K562 (cell line): Measurements from ENCODE around the gene SLC27A4. TPM values are rescaled to one million over a fixed set of nuclear protein-coding genes. Genes with fewer than 3 reads are reported as not detected.

Source experiments
- ATAC-seq: fragments of 200-7000 bp; cut with Tn5 transposase; 3 replicates; pipeline ENCODE4 v1.9.1; 2020; ENCODE audit warnings: moderate library complexity
- BruUV-seq: library from RNA; stranded (reverse); fragments of 400-500 nt; replicated peaks from 2 replicates; lab custom pipeline; 2021; lab: Mats Ljungman, UMichigan
- CTCF ChIA-PET: fragments of 300-600 bp; formaldehyde crosslinking; extraction: SDS; loops from one replicate; lab custom pipeline; 2021; ENCODE audit warnings: low intra/inter-chr PET ratio; lab: Yijun Ruan, JAX
- POLR2A ChIA-PET: fragments of 300-600, 350-650 bp; sonication (Branson Sonifier 250); formaldehyde crosslinking; extraction: SDS; loops from one replicate; lab custom pipeline; 2021; ENCODE audit warnings: antibody characterized with exemption, inconsistent platforms; lab: Yijun Ruan, JAX
- DNase-seq, 4 experiments: peaks; one replicate each; pipeline versions ENCODE4 v3.0.0 to v3.0.0-alpha.2; 2011 to 2018; ENCODE audit warnings: low spot score in 3 of 4, mixed read lengths in 3 of 4; ENCODE audit errors: extremely low read depth in 1 of 4
- FAIRE-seq: peaks from 2 replicates; lab custom pipeline; 2011; peaks lifted over from hg19 to GRCh38; lab: Jason Lieb, UNC
- H2AFZ ChIP-seq: 2 replicates; pipeline ENCODE4 v1.6.0; 2011; ENCODE audit warnings: low read depth, low read length, control low read depth, inconsistent platforms
- H3K27ac ChIP-seq: fragments of 200-600 bp; 3 replicates; pipeline ENCODE4 v1.8.0; 2011; ENCODE audit warnings: low read depth, mild to moderate bottlenecking, control low read depth, inconsistent platforms, low read length, moderate library complexity, mixed read lengths; ENCODE audit errors: extremely low read depth
- H3K27me3 ChIP-seq, 2 experiments: fragments of 300-600 bp in 1 of 2; 2 replicates in 1 of 2; 3 replicates in 1 of 2; pipeline versions ENCODE4 v1.6.0 to v1.8.0; 2011; ENCODE audit warnings: inconsistent platforms in 2 of 2, low read length in 2 of 2, mild to moderate bottlenecking in 1 of 2, mixed read lengths in 1 of 2, moderate library complexity in 1 of 2; ENCODE audit not compliant: control insufficient read depth in 2 of 2, insufficient read depth in 2 of 2
- H3K36me3 ChIP-seq: fragments of 300-600 bp; 3 replicates; pipeline ENCODE4 v1.8.0; 2011; ENCODE audit warnings: mild to moderate bottlenecking, low read length, inconsistent platforms; ENCODE audit not compliant: control insufficient read depth, insufficient read depth
- H3K4me1 ChIP-seq, 2 experiments: fragments of 200-600 bp in 1 of 2; replicated peaks in 1 of 2; 2 replicates in 1 of 2; 3 replicates in 1 of 2; pipeline versions ENCODE4 v1.5.1 to v1.8.0; 2011; ENCODE audit warnings: inconsistent platforms in 2 of 2, low read length in 2 of 2, mild to moderate bottlenecking in 1 of 2, mixed read lengths in 1 of 2, moderate library complexity in 1 of 2; ENCODE audit not compliant: control insufficient read depth in 2 of 2, insufficient read depth in 2 of 2
- H3K4me2 ChIP-seq: 2 replicates; pipeline ENCODE4 v1.6.1; 2011; ENCODE audit warnings: low read length, control low read depth, inconsistent platforms, mixed read lengths; ENCODE audit not compliant: insufficient read depth
- H3K4me3 ChIP-seq: fragments of 200-600 bp; sonication (generic), shearing (Covaris generic); 2 replicates; pipeline ENCODE4 v1.5.1; 2016; ENCODE audit warnings: control low read depth, inconsistent platforms
- H3K79me2 ChIP-seq: fragments of 200-600 bp; 3 replicates; pipeline ENCODE4 v1.8.0; 2011; ENCODE audit warnings: low read length, inconsistent platforms; ENCODE audit not compliant: control insufficient read depth, insufficient read depth
- H3K9ac ChIP-seq, 2 experiments: 2 replicates each; pipeline versions ENCODE4 v1.6.0 to v1.6.1; 2011; ENCODE audit warnings: low read depth in 2 of 2, low read length in 2 of 2, control low read depth in 1 of 2, inconsistent platforms in 1 of 2, mild to moderate bottlenecking in 1 of 2, mixed read lengths in 1 of 2; ENCODE audit not compliant: insufficient read depth in 1 of 2
- H3K9me1 ChIP-seq: one replicate; pipeline ENCODE4 v1.6.0; 2011; ENCODE audit warnings: inconsistent platforms, mild to moderate bottlenecking, low read length, moderate library complexity; ENCODE audit not compliant: control insufficient read depth, insufficient read depth
- H3K9me3 ChIP-seq: replicated peaks from 2 replicates; pipeline ENCODE4 v1.5.1; 2011; ENCODE audit warnings: low read depth, low read length, inconsistent platforms; ENCODE audit not compliant: control insufficient read depth, insufficient read depth
- H4K20me1 ChIP-seq: replicated peaks from 2 replicates; pipeline ENCODE4 v1.6.1; 2011; ENCODE audit warnings: low read length, inconsistent platforms, mixed read lengths; ENCODE audit not compliant: control insufficient read depth, insufficient read depth
- FOSL1 ChIP-seq: fragments of 200-800 bp; sonication (Bioruptor generic); conservative IDR thresholded peaks from 2 replicates; pipeline ENCODE4 v1.6.1; 2016; ENCODE audit warnings: missing genetic modification characterization, missing compliant biosample characterization
- GABPB2 ChIP-seq: fragments of 250-450 bp; sonication (Bioruptor Pico); conservative IDR thresholded peaks from 2 replicates; pipeline ENCODE4 v1.5.1; 2021; ENCODE audit warnings: mild to moderate bottlenecking
- JUND ChIP-seq, 2 experiments: IDR thresholded peaks; 2 replicates in 1 of 2; 3 replicates in 1 of 2; pipeline ENCODE4 v1.6.1; 2011; ENCODE audit warnings: borderline replicate concordance in 2 of 2, low read depth in 2 of 2, low read length in 2 of 2, improper control_type of control experiment in 1 of 2, missing biosample characterization in 1 of 2, missing genetic modification characterization in 1 of 2, missing genetic modification reagents in 1 of 2
- USF1 ChIP-seq: sonication (generic); formaldehyde crosslinking; IDR thresholded peaks from 2 replicates; pipeline ENCODE4 v1.9.0; 2022; ENCODE audit warnings: mild to moderate bottlenecking, missing genetic modification reagents
- ZNF384 ChIP-seq: IDR thresholded peaks from 2 replicates; pipeline ENCODE4 v1.6.1; 2012; ENCODE audit warnings: low read depth, low read length, improper control_type of control experiment
- WGBS: fragments of 100-300 bp; shearing (Covaris generic); methylation state at CpG from one replicate; pipeline ENCODE4 v1.1.6; 2016; ENCODE audit warnings: low coverage, mixed read lengths; ENCODE audit not compliant: insufficient coverage; ENCODE audit errors: missing lambda C conversion rate; 5-methylcytosine and 5-hydroxymethylcytosine counted together
- in situ Hi-C: fragments of 300-500 bp; cut with MboI; formaldehyde crosslinking; loops from 4 replicates; pipeline ENCODE4 v1.15.0; 2018; ENCODE audit warnings: inconsistent platforms, mixed read lengths
- intact Hi-C: fragments of 100-400 bp; cut with micrococcal nuclease; formaldehyde crosslinking; loops from 2 replicates; pipeline ENCODE4 v1.14.2; 2022
- polyA plus RNA-seq, 8 experiments: library from polyadenylated mRNA; depleted of rRNA in 4 of 8; stranded (reverse) in 5 of 8; unstranded in 3 of 8; fragments of >200 nt; fragmentation: Nextera tagmentation in 2 of 8; fragmentation: Illumina TruSeq in 1 of 8; extraction: Ambion mirVana in 2 of 8; extraction: Trizol in 1 of 8; gene quantifications; 2 replicates each; pipeline versions ENCODE4 v1.2.1 to v1.2.3, GENCODE V29; 2011 to 2014; ENCODE audit warnings: inconsistent platforms in 1 of 8, missing spikeins in 1 of 8
- total RNA-seq, 7 experiments: library from RNA; depleted of rRNA in 6 of 7; stranded (reverse); fragments of >200 nt in 6 of 7; fragmentation: Illumina TruSeq in 2 of 7; extraction: Trizol in 2 of 7; gene quantifications; 2 replicates each; pipeline versions ENCODE4 v1.2.1 to v1.2.3, GENCODE V29; 2011 to 2021; ENCODE audit warnings: low replicate concordance in 1 of 7

The SLC27A4 gene
- total and polyA plus RNA-seq, 9 of the 15 experiments (the other 6 are each of a cell fraction or from before 2014, with no cell fraction given): 0.25 to 35.7 (median 14.0) TPM

GRCh38 chr9:128372784-128373183 is 32.5 kb downstream of the SLC27A4 start:
- peak; percentile 65 for FAIRE-seq
- Histone ChIP-seq H3K4me2 (peak overlapping the region; percentile 96), H3K4me1 (peaks cover 13 to 14% of the 10 kb centered on the region in 2 experiments), H3K27ac (peak overlapping the region; percentile 18; the same call in 1 of the 3 replicates), H3K9ac (peak overlapping the region; percentile 46 to 83; a peak in 2 of 4 replicates), H2AFZ (no peak overlapping the region), H3K79me2 (peaks cover 53% of the 10 kb centered on the region), H3K4me3 (peak overlapping the region; percentile 84; the same call in 1 of the 2 replicates), H3K36me3 (peaks cover 29% of the 10 kb centered on the region), H4K20me1 (no peaks in the 10 kb centered on the region), H3K27me3 (no peaks in the 10 kb centered on the region), H3K9me1 (no peaks in the 10 kb centered on the region), H3K9me3 (no peaks in the 10 kb centered on the region)
- ChIA-PET CTCF (no interaction called here), POLR2A (no interaction called here)
- BruUV-seq: no TSS peak
- no peak for DNase-seq
- no peak for ATAC-seq
- intact Hi-C loops: no loop called here
- TF ChIP-seq ZNF384: peak; percentile 57; the same call in 1 of the 2 replicates
- TF ChIP-seq FOSL1 (tag): peak; percentile 71
- 0 out of 2 replicates have a peak, but pooled peaks have one; percentile 33 for TF ChIP-seq JUND (IDR thresholded peaks at IDR 0.05; ENCODE audit: borderline replicate concordance, low read depth, low read length)
- no peak for TF ChIP-seq JUND (tag; IDR thresholded peaks at IDR 0.05; ENCODE audit: borderline replicate concordance, low read depth, low read length)
- TF ChIP-seq USF1 (CRISPR knock-in tag): 0 out of 2 replicates have a peak, but pooled peaks have one; percentile 15
- TF ChIP-seq GABPB2 (CRISPR knock-in tag): no peak
- TF ChIP-seq, all 486 proteins: peak for 4
- in situ Hi-C loops: loop anchor here (25.0 kb wide), 1 partner anchor 610 kb away; no protein-coding TSS in a partner anchor
- 50% methylated on average over 1 of the region's 1 CpG for WGBS
